Stimulated activated CD8-positive, alpha-beta memory T cell treated with anti-CD3 and anti-CD28 coated beads, Interleukin-15, amount 100 ng/mL, for 1 hour (primary cell): ENCODE results near the gene OSCAR.
A peak's percentile ranks its signal among the peaks of the same experiment; 100 is the strongest.

ENCODE experiments used
- DNase-seq: peaks from one replicate; pipeline ENCODE4 v3.0.0-alpha.2; 2020; ENCODE audit warnings: low read depth

The OSCAR gene, protein sequence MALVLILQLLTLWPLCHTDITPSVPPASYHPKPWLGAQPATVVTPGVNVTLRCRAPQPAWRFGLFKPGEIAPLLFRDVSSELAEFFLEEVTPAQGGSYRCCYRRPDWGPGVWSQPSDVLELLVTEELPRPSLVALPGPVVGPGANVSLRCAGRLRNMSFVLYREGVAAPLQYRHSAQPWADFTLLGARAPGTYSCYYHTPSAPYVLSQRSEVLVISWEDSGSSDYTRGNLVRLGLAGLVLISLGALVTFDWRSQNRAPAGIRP

DNA sequence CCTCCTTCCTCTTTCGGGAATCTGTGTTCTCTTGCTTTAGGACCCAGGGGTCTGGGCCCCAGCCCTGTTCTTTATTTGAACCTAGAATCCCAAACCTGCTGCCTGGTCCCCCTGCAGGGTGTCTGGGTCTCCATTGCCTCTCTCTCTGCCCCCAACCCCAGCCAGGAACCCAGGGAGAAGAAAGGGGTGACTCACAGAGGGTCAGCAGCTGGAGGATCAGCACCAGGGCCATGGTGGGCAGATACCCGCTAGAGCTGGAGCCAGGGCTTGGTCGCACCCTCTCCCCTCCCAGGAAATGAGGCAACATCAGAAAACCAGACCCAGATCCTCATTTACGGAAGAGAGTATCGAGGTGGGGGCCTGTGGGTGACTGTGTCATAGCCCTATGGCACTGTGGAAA is at the start of gene OSCAR:
Gene OSCAR, minus strand, starts transcription at position 243 of the 400 bp plus-strand sequence. Its CDS starts 11 bp downstream, at position 232.
- no peak for DNase-seq

DNA sequence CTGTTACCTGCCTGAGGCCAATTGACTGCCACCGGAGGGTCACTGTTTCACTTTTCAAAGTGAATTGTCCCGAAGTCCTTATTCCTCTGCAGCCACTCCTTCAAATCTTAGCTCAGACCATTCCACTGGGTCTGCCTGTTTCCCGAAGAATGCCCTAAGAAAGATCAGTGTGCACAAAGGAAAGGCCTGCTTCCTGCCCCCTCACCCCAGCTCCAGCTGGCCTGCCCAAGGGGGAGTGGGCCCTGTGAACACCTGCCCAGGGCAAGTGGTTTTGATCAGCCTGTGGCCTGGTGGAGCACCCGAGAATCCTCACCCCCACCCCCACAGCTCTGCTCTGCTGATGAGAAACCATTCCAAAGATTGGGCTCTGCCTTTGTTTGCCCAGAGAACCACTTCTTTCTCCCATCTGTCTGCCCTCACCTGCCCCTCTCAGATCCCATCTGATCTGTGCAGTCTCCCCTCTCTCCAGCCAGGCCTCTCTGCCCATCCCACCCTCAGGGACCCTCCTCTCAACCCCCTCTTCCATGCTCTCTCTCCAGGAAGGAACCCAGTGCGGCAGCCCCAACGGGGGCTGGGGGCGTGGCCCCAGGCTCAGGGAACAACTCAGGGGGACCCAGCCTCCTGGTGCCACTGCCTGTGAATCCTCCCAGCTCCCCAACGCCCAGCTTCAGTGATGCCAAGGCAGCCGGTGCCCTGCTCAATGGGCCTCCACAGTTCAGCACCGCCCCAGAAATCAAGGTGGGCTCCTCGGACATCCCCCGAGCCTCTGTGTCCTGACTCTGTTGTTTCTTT is 48.6 kb upstream of the OSCAR start:
- no peak for DNase-seq

DNA sequence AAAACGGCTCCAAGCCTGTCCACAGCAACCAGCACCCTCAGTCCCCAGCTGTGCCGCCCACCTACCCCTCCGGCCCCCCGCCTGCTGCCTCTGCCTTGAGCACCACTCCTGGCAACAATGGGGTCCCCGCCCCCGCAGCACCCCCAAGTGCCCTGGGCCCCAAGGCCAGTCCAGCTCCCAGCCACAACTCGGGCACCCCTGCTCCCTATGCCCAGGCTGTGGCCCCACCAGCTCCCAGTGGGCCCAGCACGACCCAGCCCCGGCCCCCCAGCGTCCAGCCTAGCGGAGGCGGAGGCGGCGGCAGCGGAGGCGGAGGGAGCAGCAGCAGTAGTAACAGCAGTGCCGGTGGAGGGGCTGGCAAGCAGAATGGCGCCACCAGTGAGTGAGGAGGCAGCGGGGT is 47.6 kb upstream of the OSCAR start:
- DNase-seq = no peak

DNA sequence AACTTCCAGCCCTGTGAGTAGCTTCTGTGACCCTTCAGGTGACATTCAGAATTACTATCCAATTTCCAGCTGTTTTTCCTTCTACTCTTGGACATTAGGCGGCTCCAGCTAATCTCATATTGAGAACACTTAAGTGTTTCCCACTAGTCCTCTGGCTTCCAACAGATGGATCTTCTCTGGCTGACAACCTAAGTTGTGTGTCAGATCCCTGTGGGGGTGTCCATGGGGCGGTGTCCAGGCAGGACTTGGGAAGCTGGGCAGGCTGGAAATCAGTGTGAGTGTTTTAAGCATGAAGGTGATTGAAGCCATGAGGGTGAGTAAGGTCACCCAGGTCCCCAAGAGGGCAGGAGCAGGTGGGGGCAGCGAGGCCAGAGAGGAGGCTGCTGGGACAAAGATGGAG is 47.1 kb upstream of the OSCAR start:
- no peak for DNase-seq

DNA sequence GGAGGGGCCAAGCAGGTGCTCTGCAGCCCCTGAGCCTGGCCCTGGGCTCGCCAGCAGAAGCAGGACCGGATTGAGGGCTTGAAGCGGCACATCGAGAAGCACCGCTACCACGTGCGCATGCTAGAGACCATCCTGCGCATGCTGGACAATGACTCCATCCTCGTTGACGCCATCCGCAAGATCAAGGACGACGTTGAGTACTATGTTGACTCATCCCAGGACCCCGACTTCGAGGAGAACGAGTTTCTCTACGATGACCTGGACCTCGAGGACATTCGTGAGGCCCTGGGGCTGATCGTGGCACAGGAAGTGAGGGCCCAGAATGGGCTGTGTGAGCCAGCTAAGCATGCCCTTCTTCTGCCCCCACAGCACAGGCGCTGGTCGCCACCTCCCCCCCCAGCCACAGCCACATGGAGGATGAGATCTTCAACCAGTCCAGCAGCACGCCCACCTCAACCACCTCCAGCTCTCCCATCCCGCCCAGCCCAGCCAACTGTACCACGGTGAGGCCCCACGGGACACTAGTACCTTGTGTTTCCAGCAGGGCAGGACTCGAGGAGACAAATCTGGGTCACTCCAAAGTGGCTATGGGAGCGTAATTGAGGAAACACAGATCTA is 45.0 kb upstream of the OSCAR start:
- no peak for DNase-seq

DNA sequence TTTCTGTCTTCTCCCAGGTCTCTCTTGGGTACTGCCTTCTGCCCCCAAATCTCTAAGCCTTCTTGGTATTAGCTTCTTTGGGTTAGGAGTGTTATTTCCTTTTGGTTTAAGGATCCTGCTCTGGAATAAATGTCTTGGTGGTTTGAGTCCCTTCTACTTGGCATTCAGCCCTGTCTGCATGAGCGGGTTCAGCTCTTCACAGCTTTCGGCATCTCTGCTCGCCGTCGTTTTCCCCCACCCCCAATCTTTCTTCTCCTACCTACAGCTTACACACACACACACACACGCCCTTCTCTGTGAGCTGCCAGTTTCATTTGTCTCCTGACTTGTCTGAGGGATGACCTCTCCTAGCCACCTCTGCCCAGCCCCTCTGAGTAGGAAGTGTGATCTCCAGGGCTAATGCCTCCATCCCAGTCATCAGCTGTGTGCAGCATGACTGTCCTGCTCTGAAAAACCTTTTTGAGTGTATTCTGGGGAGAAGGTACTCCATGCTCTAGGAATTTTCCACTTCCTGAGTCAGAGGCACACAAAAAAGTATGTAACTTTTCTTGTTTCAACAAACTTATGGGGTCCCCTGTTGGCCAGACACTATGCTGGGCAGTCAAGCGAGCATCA is 41.7 kb upstream of the OSCAR start:
- no peak for DNase-seq

DNA sequence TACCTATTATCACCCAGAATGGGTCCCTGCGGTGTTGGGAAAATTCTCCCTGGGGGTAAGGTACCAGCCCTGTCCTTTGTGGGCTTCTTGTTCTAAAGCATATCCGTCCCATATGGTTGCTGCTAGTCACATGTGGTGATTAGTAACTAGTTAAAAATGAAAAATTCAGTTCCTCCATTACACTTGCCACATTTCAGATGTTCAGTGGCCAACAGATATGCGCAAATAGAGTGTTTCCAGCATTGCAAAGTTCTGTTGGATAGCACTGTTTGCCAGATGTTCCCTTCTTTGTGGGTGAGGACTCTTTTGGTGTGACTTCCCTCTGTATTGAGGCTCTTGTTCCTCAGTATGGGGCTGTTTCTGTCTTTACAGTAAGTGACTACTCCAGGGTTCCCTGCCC is 40.8 kb upstream of the OSCAR start:
- no peak for DNase-seq

DNA sequence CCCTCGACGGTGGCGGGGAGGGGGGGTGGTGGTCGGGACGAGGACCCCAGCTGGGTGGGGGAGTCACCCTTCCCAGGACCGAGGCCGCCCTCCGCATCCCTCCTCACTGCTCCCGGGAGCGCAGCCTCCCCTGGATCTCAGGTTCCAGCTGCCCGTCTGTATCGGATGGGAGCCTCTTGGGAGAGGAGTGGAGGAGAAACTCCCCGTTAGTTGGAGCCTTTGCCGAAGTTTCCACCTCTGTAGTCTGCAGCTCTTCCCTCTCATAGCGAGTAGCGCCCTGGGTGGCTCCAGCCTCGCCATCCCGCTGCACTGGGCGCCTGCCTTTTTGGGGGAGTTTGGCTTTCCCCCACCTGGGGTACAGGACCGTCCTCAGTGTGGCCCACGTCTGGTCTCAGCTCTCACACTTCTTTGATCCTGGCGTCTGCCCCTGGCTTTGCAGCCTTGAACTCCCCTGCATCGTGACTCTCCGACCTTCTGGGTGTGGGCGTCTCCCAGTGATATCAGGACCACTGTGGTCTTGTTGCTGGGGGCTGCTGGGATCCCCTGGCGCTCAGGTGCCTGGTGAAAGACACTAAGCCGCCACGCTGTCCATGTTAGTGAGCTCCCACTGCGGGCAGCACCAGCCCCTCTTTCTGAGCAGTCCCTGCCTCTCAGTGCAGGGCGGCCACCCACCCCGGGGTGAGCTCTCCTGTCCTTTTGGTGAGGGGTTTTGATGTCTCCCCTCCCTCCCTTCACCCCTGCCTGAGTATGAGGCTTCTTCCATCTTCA is 38.1 kb upstream of the OSCAR start:
- DNase-seq = no peak

DNA sequence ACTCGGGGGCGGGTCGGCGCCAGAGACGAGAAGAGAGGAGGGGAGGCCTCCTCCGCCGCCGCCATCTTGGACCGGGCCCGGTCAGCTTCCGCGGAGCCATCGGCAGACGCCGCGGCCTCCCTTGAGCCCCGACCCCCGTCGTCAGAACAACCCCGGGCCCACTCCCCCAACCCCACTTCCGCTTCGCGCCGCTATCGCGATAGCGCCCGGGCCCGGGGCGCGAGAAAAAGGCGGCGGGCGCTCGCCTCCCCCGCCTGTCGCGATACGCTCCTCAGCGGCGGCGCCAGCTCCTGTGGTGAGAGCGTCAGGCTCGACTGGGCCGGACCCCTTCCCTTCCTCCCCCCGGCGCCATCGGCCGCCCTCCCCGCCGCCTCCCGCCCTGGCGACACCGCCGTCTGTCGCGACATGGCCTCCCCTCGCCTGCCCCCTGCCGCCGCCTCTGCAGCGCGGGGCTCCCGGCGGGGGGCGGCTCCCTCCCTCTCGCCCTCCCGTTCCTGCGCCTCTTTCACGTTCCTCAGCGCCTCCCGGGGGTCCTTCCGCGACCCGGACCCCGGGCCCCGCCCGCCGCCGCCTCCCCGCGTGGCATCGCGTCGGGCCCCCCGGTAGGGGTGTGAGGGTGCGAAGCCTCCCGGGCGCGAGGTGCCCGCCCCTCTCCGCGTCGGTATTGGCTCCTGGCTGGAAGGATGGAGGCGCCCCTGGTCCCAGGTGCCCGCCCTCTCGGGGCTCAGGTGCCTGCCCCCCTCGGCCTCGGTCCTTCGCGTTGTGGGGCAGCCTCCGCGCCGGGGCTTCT is 37.3 kb upstream of the OSCAR start, which contains the start of gene CNOT3:
Gene CNOT3, plus strand, starts transcription at position 64 of the 790 bp plus-strand sequence. CDS start 5,217 bp downstream, outside the sequence.
- no peak for DNase-seq

DNA sequence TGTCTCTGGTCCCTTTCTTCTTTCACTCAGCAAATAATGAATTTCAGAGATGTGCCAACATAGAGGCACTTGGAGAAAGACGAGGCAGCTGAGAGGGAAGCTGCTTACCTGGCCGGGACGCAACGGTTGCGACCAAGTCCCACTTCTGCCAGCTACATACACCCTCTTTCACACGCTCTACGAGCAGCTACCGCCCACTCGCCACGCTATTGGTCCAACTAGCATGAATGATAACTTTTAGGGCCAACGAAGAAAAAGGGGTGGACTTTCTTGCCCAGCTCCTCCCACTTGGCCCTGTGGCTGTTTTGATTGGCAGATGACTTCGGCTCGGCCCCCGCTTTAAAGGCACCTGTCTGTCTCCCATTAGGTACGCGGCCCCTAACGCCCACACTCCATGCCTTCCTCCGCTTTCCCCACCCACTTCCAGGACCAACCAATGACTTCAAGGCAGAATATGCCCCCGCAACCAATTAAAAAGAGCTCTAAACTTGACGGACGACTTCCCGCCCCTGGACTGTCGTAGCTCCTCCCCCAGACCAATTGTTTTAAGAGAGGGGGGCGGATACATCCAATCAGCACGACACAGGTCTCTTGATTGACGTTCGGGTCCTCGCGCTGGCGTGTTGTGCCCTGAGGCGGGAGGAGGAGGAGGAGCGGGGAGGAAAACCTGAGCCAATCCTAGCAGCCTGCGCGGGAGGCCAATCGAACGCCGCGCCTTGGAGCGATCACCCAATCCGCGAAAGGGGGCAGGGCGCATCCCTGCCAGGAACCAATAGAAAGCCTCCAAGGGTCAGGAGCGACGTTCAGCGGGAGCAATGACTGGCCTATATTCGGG is 36.5 kb upstream of the OSCAR start:
- DNase-seq = peak; percentile 96

DNA sequence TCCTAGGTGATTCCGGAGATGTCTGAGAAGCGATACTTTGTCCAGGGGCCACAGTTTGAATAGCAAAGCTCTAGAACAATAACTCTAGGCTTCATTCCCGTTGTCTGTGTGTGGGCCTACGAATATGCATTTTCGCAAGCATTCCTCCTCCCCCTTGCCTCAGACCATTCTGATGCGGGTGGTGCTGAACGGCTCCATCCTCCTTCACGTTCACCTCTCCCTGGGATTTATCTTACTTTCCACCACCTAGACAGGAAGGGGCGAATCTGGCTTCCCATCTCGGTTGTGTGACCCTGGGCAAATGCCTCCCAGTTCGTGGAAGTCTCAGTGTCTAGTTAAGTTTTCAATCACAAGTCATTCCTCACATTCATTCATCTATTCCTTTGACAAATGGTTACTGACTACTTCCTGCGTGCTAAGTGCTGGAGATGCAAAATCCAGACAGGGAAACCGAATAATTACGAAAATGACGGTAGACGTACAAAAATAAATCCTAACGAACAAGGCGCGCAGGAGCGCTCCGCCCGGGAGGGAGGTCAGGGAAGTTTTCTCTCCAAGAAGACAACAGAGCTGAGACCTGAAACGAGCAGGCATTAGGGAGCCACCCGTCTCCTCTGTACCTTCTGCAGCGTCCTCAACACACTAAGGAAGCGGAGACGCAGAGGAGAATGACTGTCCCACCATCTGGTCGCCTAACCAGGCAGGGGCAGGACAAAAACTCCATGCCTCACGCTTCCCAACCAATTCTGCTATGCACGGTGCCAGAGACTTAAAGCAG is 35.7 kb upstream of the OSCAR start:
- no peak for DNase-seq

DNA sequence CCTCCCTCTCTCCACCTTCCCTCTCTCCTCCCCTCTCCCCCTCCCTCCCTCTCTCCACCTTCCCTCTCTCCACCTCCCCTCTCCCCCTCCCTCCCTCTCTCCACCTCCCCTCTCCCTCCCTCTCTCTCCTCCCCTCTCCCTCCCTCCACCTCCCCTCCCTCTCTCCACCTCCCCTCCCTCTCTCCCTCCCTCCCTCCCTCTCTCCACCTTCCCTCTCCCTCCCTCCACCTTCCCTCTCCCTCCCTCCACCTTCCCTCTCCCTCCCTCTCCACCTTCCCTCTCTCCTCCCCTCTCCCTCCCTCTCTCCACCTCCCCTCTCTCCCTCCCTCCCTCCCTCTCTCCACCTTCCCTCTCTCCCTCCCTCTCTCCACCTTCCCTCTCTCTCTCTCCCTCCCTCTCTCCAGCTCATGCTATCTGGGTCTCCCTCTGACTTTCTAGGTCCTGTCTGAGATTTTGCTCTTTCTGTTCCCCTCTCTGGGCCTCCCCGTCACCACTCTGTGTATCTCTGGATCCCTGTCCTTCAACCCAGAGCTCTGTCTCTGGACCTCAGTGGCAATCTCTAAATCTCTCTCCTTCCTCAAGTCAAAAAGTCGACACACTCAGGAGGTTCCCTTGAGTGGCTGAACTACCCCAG is 33.5 kb upstream of the OSCAR start:
- DNase-seq = no peak

DNA sequence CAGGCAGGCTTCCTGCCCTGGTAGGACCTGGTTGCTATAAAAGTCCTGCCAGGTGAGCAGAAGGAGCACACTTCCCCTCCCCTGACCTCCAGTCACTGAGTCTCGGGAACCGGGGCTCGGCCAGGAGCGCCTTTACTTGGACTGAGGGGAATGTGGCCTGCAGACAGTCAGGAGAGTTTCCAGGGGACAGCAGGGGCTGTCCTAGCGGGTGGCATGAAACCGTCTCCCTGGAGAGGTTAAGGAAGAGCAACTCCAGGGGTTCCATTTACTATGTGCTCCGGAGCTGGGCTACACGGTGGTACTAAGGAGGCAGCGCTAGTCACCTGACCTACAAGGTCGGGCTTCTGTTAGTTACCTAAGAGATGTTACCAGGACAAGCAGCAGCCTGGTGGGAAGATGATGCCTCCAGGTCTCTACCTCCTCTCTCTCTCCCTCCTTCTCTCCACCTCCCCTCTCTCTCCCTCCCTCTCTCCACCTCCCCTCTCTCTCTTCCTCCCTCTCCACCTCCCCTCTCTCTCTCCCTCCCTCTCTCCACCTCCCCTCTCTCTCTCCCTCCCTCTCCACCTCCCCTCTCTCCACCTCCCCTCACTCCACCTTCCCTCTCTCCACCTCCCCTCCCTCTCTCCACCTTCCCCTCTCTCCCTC is 32.8 kb upstream of the OSCAR start:
- DNase-seq = no peak

DNA sequence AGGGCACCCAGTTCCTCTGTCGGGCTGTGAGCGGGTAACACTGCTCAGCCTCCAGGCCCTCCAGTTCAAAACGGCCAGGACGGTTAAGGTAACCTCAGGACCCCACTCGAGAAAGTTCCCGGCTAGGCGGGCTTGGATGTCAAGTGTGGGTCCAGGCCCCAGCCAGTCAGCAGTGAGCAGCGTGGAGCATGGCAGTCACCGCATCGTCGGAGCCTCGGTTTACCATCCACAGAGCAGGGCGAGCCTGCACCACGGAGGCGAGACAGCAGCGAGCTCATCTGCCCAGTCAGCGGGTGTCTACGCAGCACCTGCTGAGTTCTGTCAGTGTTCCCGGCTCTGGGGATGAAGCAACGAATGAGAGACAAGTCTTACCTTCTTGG is 29.0 kb upstream of the OSCAR start:
- DNase-seq = no peak

DNA sequence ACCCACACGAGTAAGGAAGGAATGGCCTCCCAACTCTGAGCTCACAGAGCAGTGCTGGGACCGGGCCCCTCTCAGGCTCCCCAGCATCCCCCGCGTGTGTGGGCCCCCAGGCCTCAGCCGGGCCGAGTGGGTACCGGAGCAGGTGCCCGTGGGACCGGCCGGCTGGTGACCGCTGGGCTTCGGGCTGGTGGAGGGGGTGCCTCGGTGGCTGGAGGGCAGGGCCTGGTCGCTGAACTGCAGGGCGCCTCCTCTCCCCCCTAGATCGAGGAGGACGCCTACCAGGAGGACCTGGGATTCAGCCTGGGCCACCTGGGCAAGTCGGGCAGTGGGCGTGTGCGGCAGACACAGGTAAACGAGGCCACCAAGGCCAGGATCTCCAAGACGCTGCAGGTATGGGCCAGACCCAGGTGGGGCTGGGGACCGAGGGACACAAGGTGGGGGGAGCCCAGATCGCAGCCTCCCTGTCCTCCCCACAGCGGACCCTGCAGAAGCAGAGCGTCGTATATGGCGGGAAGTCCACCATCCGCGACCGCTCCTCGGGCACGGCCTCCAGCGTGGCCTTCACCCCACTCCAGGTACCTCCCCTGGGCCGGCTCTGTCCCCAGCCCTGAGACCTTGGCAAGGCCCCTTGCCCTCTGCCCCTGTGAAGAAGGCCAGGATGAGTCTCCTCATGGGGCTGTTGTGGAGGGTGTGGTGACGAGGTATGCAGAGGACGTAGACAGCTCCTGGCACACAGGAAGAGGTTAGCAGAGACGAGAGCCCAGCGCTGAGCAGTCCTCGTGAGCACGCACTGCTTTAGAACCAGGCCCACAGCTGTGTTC is 28.4 kb upstream of the OSCAR start:
- DNase-seq = no peak

DNA sequence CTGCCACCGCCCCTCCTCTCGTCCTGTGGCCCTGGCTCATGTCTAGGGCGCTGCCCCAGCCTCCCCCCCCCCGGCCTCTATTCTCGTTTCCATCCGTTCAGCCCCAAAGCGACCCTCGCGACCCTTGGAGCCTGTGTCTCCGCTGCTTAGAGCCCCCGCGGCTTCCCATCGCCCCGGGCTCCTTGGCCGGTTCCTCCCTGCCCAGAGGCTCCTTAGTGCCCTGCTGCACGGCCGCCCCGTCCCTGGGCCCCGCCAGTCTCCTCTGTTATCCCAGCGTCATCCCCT is 27.8 kb upstream of the OSCAR start:
- no peak for DNase-seq

DNA sequence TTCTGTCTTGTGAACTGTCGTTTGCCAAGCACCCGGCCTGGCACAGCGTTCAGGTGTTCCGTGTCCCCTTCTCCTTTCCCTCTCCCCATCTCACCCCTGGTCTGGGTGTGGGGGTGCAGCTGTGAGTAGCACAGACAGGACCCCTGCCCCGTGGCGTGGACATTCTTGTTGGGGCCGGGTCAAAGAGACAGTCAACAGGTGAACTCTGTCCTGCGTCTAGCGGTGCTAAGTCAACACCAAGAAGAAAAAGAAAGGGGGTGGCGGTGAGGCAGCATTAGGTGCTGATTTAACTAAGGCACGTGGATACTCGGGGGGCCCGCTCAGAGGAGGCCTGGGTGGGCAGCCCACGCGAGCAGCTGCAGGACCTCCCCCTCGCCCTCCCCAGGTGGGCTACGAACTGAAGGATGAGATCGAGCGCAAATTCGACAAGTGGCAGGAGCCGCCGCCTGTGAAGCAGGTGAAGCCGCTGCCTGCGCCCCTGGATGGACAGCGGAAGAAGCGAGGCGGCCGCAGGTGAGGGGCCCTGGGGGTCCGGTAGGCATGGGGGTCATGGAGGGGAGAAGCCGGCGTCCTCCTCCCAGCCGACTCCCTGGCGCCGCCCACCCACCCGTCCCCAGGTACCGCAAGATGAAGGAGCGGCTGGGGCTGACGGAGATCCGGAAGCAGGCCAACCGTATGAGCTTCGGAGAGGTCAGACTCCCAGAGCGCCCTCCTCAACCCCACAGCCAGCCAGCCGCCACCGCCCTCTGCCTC is 27.3 kb upstream of the OSCAR start:
- DNase-seq = no peak
